HL-60 (cell line): ENCODE measurements around the gene TRIO.

Experiments
- POLR2AphosphoS5 ChIP-seq: IDR thresholded peaks from 2 replicates; pipeline ENCODE4 v1.6.1; 2012; ENCODE audit warnings: low read depth
- TF ChIP-seq, protein P1 (sequence below): IDR thresholded peaks from one replicate; pipeline ENCODE4 v1.5.1; 2011; ENCODE audit warnings: low read length, control low read depth, inconsistent platforms; ENCODE audit not compliant: insufficient read depth

DNA sequence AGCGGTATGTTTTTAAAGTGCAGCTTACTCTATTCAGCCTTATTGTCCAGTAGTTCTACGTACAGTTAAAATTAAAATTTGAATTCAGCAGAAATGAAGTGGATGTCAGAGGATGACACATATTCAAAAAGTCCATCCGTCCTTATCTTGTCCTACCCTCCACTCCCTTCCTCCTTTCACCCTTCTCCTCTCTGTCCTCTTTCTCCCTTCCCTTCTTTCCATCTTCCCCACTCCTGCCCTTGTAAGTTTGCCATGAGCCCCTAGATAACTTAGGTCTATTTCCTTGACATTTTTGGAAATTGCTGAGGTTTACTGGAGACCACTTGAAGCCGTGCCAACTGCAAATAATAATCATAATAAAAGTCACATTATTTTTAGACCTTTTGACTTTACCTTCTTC lies 67.6 kb downstream of the TRIO start:
- TF ChIP-seq, protein P1, sequence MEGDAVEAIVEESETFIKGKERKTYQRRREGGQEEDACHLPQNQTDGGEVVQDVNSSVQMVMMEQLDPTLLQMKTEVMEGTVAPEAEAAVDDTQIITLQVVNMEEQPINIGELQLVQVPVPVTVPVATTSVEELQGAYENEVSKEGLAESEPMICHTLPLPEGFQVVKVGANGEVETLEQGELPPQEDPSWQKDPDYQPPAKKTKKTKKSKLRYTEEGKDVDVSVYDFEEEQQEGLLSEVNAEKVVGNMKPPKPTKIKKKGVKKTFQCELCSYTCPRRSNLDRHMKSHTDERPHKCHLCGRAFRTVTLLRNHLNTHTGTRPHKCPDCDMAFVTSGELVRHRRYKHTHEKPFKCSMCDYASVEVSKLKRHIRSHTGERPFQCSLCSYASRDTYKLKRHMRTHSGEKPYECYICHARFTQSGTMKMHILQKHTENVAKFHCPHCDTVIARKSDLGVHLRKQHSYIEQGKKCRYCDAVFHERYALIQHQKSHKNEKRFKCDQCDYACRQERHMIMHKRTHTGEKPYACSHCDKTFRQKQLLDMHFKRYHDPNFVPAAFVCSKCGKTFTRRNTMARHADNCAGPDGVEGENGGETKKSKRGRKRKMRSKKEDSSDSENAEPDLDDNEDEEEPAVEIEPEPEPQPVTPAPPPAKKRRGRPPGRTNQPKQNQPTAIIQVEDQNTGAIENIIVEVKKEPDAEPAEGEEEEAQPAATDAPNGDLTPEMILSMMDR = no peak
- TF ChIP-seq POLR2AphosphoS5 = no peak
